Stimulated activated CD4-positive, alpha-beta T cell treated with anti-CD3 and anti-CD28 coated beads, TNF-alpha, amount 100 ng/mL, for 4 hours (primary cell): Measurements from ENCODE around the gene ZCCHC3.
"Not testable (repeated sequence)": the region's sequence is repeated elsewhere in the genome, so short reads cannot be mapped to it uniquely, and the experiment has no call there.

Experiments
- DNase-seq, 3 experiments: peaks; one replicate each; pipeline ENCODE4 v3.0.0-alpha.2; 2020; ENCODE audit warnings: low read depth in 3 of 3

The ZCCHC3 gene

DNA sequence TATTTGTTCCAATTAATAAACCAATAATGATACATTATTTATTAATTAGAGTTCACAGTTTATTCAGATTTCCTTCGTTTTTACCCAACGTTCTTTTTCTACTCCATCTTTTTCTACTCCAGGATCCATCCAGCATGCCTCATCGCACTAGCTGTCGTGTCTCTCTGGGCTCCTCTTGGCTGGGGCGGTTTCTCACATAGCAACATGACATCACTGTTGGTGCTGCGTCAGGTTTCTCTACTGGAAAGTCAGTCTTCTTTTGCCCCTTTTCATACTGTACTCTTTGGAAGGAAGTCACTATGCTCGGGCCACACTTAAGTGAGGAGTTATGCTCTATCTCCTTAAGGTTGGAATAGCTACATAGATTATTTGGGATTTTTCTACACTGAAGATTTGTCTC, 14.2 kb downstream of the ZCCHC3 start:
- no peak for DNase-seq

DNA sequence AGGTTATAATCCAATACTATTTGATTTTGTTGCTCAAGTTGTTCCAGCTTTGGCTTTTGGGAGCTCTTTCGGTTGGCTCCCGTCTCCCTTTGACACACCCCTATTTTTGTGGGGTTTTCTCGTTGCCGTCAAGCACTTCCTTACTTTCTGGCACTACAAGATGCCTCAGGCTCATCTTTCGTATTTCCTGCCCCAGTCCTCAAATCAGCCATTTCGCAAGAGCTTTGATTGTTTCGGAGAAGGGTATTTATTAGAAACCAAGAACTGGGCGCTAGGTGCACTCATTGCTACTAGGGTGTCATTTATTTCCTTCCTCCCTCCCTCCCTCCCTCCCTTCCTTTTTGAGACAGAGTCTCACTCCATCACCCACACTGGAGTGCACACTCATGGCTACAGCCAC, 14.7 kb downstream of the ZCCHC3 start:
- no peak for DNase-seq

DNA sequence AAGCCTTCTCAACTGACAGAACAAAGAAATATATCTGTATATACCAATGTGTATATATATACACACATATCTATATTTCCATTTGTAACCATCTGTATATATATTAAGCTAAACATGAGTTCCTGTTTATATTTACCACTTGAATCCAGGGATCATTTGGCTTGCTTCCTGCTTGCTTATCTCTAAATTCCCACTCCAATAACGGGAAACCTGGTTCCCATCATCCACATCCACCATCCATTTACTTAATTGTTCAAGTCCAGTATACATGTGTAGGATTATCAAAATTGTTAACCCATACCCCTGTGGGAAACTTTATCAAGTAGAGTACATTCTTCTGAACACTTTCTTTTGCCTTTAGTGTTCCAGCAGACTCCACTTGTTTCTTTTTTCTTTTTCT, 15.5 kb downstream of the ZCCHC3 start:
- no peak for DNase-seq

DNA sequence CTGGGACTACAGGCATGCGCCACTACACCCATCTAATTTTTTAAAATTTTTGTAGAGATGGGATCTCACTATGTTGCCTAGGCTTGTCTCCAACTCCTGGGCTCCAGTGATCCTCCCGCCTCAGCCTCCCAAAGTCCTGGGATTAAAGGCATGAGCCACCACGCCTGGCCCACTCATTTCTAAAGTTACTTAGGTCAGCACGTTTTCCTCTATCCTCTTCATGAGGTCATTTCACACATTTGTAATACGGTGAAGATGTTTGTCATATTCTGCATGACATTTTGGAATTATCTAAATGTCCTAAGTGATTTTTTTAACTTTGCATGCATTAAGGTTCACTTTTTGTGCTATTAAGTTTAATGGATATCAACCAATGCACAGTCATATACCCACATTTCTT, 16.0 kb downstream of the ZCCHC3 start:
- no peak for DNase-seq

DNA sequence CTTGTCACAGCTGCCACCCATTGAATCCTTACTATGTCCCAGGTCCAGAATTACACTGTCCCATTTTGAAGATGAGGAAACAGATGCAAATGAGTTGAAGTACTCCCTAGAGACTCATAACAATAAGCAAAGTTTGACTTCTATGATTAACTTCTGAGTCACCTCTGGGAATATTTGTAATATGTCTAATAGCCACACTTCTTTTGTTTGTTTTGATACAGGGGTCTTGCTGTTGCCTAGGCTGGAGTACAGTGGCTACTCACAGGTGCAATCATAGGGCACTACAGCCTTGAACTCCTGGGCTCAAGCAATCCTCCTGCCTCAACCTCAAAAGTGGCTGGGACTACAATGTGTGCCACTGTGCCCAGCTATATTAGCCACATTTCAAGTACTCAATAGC, 16.6 kb downstream of the ZCCHC3 start:
- no peak for DNase-seq

DNA sequence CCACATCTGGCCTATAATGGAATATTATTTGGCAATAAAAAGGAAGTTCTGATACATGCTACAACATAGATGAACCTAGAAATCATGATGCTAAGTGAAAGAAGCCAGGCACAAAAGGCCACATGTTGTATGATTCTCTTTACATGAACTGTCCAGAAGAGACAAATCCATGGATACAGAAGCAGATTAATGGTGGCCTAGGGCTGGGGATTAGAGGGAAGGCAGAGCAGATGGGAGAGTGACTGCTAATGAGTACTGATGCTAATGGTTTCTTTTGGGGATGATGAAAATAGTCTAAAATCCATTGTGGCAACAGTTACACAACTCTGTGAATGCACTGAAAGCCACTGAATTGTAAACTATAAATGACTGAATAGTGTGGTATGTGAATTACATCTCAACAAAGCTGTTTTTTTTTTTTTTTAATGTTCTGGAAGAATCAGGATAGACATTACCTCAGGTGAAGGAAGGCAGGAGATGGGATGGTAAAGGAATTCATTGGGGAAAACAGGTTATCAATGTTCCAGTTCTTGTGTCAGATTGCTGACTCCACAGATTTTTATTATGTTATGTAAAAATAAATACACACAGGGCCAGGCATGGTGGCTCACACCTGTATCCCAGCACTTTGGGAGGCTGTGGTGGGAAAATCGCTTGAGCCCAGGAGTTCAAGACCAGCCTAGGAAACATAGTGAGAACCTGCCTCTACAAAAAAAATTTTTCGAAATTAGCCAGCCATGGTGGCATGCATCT, 19.1 kb downstream of the ZCCHC3 start:
- DNase-seq: no peak

DNA sequence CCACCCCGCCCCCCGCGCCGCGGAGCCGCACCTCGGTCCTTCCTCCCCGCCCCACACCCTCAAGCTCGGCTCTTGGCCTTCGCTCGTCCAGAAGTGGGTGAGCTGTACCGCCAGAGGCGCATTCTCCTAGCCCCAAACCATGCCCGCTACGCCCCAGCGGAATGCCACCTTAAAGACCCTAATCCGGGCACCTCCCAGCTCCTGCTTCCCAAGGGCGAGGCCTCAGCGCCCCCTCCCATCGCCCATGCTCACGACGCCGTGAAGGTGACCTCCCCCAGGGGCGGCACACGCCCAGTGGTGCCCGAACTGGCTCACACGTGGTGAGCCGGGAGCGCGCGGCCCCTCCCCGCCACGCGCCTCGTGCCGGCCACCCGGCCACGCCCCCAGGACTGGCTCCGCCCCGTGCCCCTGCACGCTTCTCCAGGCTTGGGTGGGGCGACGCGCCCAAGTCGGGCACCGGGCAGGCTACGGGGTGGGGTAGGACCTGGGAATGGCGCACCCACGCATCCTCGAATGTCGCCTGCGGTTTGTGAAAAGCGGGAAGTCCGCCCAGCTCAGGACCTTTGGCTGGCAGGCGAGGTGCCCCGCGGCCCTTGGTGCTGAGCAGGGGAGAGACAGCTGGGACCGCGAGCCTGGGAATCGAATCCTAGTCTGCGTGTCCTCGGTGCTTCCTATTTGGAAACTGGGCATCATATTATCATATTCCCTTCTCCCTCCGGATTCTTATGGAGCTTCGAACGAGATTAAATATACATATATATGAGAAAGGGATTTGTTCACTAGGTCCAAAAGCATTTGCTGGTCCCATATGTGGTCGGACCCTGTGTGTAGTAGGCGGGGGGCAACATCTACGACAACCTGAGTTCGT, 27.0 kb downstream of the ZCCHC3 start:
- peak; percentile 81 to 92 (median 90) for DNase-seq

DNA sequence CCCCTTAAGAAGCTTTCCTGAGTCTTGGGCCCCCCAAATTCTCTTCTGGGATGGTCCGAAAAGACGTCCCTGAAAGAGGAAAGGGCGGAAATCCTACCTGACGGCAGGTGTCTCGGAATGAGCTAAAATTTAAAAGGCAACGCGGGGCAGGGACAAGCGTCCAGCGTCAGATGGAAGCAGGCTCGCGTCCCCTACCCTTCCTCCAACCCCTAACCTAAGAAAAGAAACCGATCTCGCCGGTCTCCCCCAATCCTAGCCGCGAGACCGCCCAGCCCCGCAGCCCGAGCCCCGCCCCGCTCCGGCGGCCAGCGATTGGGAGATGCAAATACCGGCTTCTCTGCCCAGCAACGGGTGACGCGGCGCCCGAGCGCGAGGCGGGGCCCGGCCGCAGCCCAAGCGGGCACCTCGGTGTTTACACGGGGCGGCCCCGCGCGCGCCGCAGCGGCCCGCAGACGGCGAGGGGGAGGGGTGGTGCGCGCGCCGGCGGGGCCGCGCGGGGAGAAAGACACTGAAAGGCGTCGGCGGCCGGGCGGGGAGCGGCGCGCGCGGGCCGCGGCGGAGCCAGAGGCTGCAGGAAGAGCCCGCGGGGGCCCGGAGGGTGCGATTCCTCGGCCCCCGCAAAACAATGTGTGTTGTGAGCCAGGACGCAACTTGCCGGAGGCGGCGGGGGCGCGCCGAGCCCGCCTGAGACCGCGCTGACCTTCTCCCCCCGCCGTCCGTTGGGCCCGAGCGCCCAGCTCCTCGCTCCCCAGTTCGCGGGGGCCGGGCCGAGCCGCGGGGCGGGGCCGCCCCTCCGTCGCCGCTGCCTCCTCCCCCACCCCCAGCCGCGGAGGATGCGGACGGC, 27.9 kb downstream of the ZCCHC3 start, which contains the start of gene SOX12:
Gene SOX12, plus strand, starts transcription at position 508 of the 844 bp plus-strand sequence. CDS start 373 bp downstream, outside the sequence.
- peak; percentile 94 to 97 (median 96) for DNase-seq

DNA sequence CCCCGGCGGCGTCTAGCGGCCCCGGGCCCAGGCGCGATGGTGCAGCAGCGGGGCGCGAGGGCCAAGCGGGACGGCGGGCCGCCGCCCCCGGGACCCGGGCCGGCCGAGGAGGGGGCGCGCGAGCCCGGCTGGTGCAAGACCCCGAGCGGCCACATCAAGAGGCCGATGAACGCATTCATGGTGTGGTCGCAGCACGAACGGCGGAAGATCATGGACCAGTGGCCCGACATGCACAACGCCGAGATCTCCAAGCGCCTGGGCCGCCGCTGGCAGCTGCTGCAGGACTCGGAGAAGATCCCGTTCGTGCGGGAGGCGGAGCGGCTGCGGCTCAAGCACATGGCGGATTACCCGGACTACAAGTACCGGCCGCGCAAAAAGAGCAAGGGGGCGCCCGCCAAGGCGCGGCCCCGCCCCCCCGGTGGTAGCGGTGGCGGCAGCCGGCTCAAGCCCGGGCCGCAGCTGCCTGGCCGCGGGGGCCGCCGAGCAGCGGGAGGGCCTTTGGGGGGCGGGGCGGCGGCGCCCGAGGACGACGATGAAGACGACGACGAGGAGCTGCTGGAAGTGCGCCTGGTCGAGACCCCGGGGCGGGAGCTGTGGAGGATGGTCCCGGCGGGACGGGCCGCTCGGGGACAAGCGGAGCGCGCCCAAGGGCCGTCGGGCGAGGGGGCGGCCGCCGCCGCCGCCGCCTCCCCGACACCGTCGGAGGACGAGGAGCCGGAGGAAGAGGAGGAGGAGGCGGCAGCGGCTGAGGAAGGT, 28.7 kb downstream of the ZCCHC3 start:
- peak in 1 of 3 experiments; percentile 36 for DNase-seq

DNA sequence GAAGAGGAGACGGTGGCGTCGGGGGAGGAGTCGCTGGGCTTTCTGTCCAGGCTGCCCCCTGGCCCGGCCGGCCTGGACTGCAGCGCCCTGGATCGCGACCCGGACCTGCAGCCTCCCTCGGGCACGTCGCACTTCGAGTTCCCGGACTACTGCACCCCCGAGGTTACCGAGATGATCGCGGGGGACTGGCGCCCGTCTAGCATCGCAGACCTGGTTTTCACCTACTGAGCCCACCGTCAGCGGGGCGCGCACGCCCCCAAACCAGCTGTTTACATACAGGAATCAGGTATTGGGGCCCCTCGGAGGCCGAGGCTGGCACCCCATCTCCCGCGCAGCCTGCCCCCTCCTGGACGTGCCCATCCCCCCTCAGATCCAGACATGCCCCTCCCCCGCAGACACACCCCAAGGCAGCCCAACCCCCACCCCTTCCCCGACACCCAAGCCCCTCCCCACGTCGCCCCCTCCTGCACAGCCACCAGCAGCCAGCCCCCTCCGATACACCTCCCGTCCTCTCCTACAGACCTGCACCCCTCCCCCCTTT, 29.3 kb downstream of the ZCCHC3 start:
- DNase-seq: no peak

DNA sequence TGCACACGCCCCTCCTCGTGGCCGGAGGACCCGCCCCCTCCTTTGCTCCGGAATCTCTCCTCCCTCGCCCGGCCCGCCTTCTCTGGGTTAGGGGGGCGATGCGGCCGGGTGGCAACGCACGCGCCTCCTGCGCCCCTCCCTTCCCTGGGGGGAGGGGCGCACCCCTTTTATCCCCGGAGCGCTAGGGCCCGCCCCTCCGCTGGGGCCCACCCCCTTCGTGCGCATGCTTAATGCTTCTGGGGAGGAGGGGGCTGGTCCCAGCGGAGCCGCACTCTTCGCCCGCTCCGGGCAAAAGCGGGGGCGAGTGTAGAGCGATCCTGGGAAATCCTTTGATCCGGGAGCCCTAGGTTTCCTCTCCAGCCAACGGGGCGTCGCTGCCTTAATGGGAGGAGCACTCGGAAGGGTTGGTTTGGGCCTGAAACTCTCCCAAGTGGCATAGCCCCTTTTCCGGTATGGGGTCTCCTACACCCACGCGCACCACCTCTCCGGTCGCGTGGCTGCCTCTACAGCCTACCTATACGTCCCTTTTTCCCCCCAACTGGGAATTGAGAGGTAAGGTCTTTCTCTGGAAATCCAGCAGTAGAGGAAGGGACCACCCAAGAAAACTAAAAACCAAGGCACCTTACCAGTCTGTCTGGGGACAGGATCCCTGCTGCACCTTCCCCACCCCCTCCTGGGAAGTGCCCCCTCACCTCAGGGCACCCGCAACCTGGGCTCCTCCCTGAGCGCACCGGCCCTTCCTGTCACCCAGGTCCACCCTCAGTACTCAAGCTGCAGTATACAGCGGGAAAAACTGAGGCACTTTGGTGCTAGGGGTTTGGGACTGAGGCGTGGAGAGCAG, 30.0 kb downstream of the ZCCHC3 start:
- peak; percentile 45 to 63 (median 48) for DNase-seq

DNA sequence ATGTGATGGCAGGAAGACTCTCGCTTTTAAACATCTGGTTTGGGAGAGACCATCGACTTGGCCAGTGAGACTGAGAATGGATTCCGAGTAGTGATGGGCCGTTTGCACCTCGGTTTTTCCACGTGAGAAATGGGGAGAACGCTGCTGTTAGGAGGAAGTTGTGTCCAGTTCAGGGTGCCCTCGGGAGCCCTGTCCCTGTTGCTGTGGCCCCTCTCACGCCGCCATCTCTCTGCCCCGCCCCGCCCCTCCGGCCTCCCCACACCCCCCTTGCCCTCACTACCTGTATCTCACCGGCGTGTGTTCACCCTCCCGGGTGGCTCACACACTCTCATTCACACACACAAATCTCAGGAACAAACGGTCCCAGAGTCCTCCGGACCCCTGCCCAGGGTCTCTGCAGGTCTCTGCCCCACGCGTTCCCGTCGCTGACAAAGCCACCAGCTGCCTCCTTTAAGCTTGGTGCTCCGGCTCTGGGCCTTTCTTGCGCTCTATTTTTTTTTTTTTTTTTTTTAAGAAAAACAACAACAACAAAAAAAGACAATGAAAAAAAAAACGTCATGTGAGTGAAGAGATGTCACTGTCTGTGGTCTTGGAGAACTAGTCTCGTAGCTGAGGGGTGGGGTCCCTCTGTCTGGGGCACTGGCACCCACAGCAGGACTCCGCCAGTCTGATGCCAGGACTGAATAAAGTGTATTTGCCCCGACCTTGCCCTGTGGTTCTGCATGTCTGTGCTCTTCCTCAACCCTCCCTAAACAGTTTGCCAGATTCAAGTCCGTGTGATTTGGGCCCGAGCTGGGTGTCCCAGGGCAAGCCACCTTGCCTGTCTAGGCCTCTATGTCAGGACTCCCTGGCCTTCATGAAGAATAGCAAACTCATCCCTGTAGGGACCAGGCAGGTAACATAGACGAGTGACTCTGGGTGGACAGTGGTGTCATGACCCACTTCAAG, 30.9 kb downstream of the ZCCHC3 start:
- no peak for DNase-seq

DNA sequence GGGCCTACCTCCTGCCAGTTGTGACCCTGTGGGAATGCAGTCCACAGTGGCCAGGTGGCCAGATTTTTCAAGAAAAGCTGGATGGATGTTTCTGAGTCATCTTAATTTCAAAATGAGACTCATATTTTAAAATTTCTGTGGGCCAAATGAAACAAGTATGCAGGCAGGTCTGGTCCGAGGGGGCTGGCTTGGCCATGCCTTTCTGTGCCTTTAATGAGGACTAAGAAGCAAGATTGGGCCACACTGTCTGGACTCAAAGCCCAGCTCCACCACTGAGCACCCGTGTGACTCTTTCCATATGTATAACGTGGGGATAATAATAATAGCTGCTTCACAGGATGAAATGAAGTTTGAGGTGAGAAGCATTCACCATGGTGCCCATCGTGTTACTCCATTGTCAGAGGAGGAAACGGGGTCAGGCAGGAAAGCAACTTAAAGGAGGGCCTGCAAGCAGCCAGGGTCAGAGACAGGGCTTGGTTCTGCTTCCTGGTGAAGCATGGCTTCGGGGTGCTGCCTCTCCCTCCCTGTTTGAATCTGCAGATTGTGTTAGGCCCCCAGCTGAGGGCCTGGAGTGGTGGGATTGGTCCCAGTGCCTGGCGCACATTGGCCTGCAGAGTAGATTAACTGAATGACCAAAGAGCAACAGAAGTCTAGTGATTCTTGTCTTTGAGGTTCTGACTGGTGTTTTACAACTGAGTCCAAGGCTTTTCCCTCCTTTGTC, 31.8 kb downstream of the ZCCHC3 start:
- DNase-seq: no peak

DNA sequence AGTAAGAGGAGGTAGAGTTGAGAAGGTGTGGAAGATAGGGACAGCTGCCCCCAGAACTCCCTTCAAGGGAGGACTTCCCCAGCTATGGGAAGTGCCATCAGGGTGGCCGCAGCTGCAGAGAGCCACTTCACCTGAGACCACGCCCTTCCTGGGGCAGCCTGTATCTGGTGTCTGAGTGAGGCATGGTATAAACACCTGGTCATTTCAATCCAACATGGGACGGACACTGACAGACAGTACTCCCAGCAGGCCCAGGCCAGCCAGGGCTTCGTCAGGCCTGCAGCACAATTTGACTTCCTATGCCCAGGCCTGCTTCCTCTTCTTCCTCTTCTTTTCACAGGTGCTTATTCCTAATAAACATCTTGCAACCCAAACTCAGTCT, 32.5 kb downstream of the ZCCHC3 start:
- DNase-seq: no peak

DNA sequence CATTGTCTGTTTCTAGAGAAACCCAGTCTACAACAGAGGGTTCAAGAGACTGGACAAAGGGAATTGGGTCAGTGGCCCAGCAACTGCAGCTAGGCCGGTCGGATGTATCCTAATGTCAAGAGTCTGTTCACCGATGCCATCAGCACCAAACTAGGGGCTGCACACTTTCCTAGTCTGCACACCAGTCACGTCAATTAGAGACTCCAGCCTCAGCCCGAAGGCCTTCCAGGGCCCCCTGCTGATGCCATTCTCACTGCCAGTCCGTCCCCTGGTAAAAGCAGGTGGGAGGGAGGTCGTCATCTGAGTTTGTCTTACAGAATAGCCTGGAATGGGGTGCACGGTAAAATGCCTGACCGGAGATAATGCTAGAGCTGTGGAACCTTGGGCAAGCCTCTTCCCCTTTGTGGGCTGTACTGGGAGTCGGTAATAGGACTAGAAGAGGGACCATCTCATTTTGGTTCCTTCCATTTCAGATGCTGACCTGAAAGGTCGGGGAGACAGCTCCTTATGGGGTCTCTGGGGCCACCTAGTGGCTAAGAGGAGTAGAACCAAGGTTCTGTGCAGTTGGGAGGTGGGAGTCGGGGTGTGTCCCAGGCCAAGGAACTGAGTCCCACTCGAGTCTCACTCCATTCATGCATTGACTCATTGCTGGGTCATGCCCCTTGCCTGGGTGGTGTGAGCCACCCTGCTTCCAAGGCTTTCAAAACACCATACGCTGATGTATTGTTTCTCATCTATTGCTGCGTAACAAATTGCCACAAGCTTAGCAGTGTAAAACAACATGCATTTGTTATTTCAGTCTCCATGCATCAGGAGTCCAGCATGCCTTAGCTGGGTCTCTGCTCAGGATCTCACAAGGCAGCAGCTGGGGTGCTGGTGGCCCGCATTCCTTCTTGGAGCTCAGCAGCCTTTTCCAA, 33.1 kb downstream of the ZCCHC3 start:
- DNase-seq: peak in 2 of 3 experiments; percentile 34 to 40

DNA sequence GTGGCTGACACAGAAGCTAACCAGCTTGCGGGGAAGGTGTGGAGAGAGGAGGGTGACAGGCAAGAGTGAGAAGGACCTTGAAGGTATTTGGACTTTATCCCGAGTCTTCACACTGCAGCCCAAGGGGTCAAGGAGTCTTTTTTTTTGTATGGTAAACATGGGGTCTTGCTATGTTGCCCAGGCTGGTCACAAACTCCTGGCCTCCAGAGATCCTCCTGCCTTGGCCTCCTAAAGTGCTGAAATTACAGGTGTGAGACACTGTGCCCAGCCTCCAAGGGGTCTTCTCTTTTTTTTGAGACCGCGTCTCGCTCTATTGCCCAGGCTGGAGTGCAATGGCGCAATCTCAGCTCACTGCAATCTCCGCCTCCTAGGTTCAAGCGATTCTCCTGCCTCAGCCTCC, 37.2 kb downstream of the ZCCHC3 start:
- no peak for DNase-seq

DNA sequence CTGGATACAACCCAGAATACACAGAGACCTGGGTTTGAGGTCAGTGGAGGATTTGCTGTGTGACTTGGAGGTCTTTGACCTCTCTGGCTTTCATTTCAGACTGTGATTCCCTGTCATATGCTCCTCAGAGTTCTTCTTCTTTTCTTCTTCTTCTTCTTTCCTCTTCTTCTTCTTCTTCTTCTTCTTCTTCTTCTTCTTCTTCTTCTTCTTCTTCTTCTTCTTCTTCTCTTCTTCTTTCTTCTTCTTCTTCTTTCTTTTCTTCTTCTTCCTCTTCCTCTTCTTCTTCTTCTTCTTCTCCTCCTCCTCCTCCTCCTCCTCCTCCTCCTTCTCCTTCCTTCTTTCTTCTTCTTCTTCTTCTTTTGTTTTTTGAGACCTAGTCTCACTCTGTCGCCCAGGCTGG, 38.7 kb downstream of the ZCCHC3 start:
- DNase-seq: not testable (repeated sequence)
